Activated T-helper 1 cell treated with anti-CD3 and anti-CD28 coated beads, Interleukin-2, amount 50 U/mL, for 16 hours (primary cell): ENCODE measurements around the gene PAN2.
"Not testable (repeated sequence)": the region's sequence is repeated elsewhere in the genome, so short reads cannot be mapped to it uniquely, and the experiment has no call there.

ENCODE experiments used
- DNase-seq, 2 donors: peaks; one replicate each; pipeline ENCODE4 v3.0.0-alpha.2; 2020; ENCODE audit warnings: low read depth in 1 of 2, low spot score in 1 of 2

Gene PAN2

GRCh38 chr12:56307221-56307965, 26.4 kb downstream of the PAN2 start:
- no peak for DNase-seq

GRCh38 chr12:56304872-56305590, 28.8 kb downstream of the PAN2 start:
- no peak for DNase-seq

GRCh38 chr12:56304276-56304675, 29.5 kb downstream of the PAN2 start:
- DNase-seq, result no peak

GRCh38 chr12:56300644-56301464, 32.9 kb downstream of the PAN2 start:
- DNase-seq, result no peak

GRCh38 chr12:56299853-56300643, 33.8 kb downstream of the PAN2 start, which contains the start of gene CS:
TSS of gene CS (minus strand) at chr12:56300330. CDS start at chr12:56300201, 129 bp downstream.
- DNase-seq, result peak; percentile 95 to 99

GRCh38 chr12:56299308-56299852, 34.4 kb downstream of the PAN2 start:
- DNase-seq, result peak in 1 of 2 donors; percentile 4

GRCh38 chr12:56298828-56299227, 35.0 kb downstream of the PAN2 start:
- no peak for DNase-seq

GRCh38 chr12:56297400-56297799, 36.4 kb downstream of the PAN2 start:
- DNase-seq, result no peak

- no peak for DNase-seq
Observed at GRCh38 chr12:56296295-56296694, 37.5 kb downstream of the PAN2 start.

- no peak for DNase-seq
Observed at GRCh38 chr12:56293795-56294194, 40.0 kb downstream of the PAN2 start.

GRCh38 chr12:56288705-56289387, 45.0 kb downstream of the PAN2 start:
- no peak for DNase-seq

GRCh38 chr12:56286044-56286830, 47.6 kb downstream of the PAN2 start:
- DNase-seq, result no peak

GRCh38 chr12:56284263-56284662, 49.5 kb downstream of the PAN2 start:
- DNase-seq, result not testable (repeated sequence)

- no peak for DNase-seq
Observed at GRCh38 chr12:56282579-56282978, 51.2 kb downstream of the PAN2 start.

- DNase-seq, result no peak
Observed at GRCh38 chr12:56282030-56282429, 51.8 kb downstream of the PAN2 start.

- DNase-seq, result no peak
Observed at GRCh38 chr12:56280849-56281248, 53.0 kb downstream of the PAN2 start.

- no peak for DNase-seq
Observed at GRCh38 chr12:56278905-56279304, 54.9 kb downstream of the PAN2 start.

GRCh38 chr12:56274299-56274698, 59.5 kb downstream of the PAN2 start:
- DNase-seq, result no peak

- DNase-seq, result not testable (repeated sequence)
Observed at GRCh38 chr12:56272468-56272867, 61.3 kb downstream of the PAN2 start.
